Measurements from ENCODE around the gene E4F1.

DNA sequence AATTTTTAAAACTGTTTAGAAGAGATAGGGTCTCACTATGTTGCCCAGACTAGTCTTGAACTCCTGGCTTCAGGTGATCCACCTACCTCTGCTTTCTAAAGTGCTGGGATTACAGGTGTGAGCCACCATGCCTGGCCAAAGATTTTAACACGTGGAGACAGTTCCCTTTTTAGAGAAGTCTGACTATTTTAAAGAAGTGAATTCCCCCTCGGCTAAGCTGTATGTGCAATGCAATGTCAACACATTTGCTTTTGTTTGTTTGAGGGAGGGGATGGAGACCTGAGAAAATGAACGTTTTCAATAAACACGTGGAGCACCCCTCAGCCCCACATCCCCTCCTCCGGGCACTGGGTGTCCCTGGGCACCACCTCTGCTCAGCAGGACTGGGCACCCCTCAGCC lies 58.9 kb downstream of the E4F1 start:
- TF ChIP-seq JUND (IDR thresholded peaks at IDR 0.05; ENCODE audit: low read length): no peak
- TF ChIP-seq, protein P1, sequence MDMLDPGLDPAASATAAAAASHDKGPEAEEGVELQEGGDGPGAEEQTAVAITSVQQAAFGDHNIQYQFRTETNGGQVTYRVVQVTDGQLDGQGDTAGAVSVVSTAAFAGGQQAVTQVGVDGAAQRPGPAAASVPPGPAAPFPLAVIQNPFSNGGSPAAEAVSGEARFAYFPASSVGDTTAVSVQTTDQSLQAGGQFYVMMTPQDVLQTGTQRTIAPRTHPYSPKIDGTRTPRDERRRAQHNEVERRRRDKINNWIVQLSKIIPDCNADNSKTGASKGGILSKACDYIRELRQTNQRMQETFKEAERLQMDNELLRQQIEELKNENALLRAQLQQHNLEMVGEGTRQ (IDR thresholded peaks at IDR 0.05; ENCODE audit: low read length): no peak
- no peak for TF ChIP-seq TCF12 (IDR thresholded peaks at IDR 0.05; ENCODE audit: low read depth, low read length)
- TF ChIP-seq, protein P2, sequence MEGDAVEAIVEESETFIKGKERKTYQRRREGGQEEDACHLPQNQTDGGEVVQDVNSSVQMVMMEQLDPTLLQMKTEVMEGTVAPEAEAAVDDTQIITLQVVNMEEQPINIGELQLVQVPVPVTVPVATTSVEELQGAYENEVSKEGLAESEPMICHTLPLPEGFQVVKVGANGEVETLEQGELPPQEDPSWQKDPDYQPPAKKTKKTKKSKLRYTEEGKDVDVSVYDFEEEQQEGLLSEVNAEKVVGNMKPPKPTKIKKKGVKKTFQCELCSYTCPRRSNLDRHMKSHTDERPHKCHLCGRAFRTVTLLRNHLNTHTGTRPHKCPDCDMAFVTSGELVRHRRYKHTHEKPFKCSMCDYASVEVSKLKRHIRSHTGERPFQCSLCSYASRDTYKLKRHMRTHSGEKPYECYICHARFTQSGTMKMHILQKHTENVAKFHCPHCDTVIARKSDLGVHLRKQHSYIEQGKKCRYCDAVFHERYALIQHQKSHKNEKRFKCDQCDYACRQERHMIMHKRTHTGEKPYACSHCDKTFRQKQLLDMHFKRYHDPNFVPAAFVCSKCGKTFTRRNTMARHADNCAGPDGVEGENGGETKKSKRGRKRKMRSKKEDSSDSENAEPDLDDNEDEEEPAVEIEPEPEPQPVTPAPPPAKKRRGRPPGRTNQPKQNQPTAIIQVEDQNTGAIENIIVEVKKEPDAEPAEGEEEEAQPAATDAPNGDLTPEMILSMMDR (IDR thresholded peaks at IDR 0.05; ENCODE audit: control extremely low read depth in 1 of 3, insufficient read depth in 1 of 3, low read depth in 1 of 3, low read length in 3 of 3): no peak
- TF ChIP-seq YY1 (IDR thresholded peaks at IDR 0.05; ENCODE audit: low read depth, low read length): no peak
- no peak for TF ChIP-seq POLR2A (IDR thresholded peaks at IDR 0.05; ENCODE audit: control extremely low read depth in 1 of 2, low read depth in 2 of 2, low read length in 2 of 2)
- TF ChIP-seq POLR2AphosphoS5 (IDR thresholded peaks at IDR 0.05; ENCODE audit: low read depth, low read length): no peak
